HepG2 (cell line): Measurements from ENCODE around the gene PDLIM4. TPM values are rescaled to one million over a fixed set of nuclear protein-coding genes. Genes with fewer than 3 reads are reported as not detected.

ENCODE experiments used
- CENPBD1 ChIP-seq: sonication (generic); formaldehyde crosslinking; IDR thresholded peaks from 2 replicates; pipeline ENCODE4 v1.8.0; 2022; ENCODE audit warnings: missing genetic modification reagents, low read depth, mild to moderate bottlenecking, borderline replicate concordance
- GFI1 ChIP-seq: sonication (generic); formaldehyde crosslinking; IDR thresholded peaks from 2 replicates; pipeline ENCODE4 v1.5.0; 2020; ENCODE audit warnings: missing genetic modification reagents, mild to moderate bottlenecking, borderline replicate concordance
- GMEB1 ChIP-seq: sonication (generic); formaldehyde crosslinking; IDR thresholded peaks from 2 replicates; pipeline ENCODE4 v1.5.1; 2020; ENCODE audit warnings: missing genetic modification reagents, mild to moderate bottlenecking, borderline replicate concordance
- IRF9 ChIP-seq: sonication (generic); formaldehyde crosslinking; IDR thresholded peaks from 2 replicates; pipeline ENCODE4 v1.8.0; 2022; ENCODE audit warnings: missing genetic modification reagents, mild to moderate bottlenecking, borderline replicate concordance
- MAZ ChIP-seq, 2 experiments: sonication (generic) in 1 of 2; formaldehyde crosslinking in 1 of 2; IDR thresholded peaks; 2 replicates each; pipeline versions ENCODE4 v1.5.0 to v1.6.1; 2012 to 2020; ENCODE audit warnings: low read depth in 2 of 2, mild to moderate bottlenecking in 2 of 2, borderline replicate concordance in 1 of 2, improper control_type of control experiment in 1 of 2, low read length in 1 of 2, missing genetic modification reagents in 1 of 2, moderate library complexity in 1 of 2
- MED1 ChIP-seq: sonication (generic); formaldehyde crosslinking; IDR thresholded peaks from 2 replicates; pipeline ENCODE4 v1.4.0; 2020; ENCODE audit warnings: missing genetic modification reagents
- REL ChIP-seq: sonication (generic); formaldehyde crosslinking; conservative IDR thresholded peaks from 2 replicates; pipeline ENCODE4 v1.8.0; 2022; ENCODE audit warnings: mild to moderate bottlenecking, missing genetic modification reagents, moderate library complexity
- RXRA ChIP-seq: sonication (generic); formaldehyde crosslinking; IDR thresholded peaks from 2 replicates; pipeline ENCODE4 v1.5.1; 2020; ENCODE audit warnings: missing genetic modification reagents
- SKIL ChIP-seq: sonication (generic); formaldehyde crosslinking; IDR thresholded peaks from 2 replicates; pipeline ENCODE4 v1.8.0; 2022; ENCODE audit warnings: missing genetic modification reagents, mild to moderate bottlenecking, moderate library complexity, borderline replicate concordance
- ZBTB46 ChIP-seq: sonication (generic); formaldehyde crosslinking; IDR thresholded peaks from 2 replicates; pipeline ENCODE4 v1.4.0; 2020; ENCODE audit warnings: mild to moderate bottlenecking, missing genetic modification reagents, borderline replicate concordance
- ZNF629 ChIP-seq: sonication (generic); formaldehyde crosslinking; conservative IDR thresholded peaks from 2 replicates; pipeline ENCODE4 v1.5.0; 2020; ENCODE audit warnings: missing genetic modification reagents
- ZNF691 ChIP-seq: sonication (generic); formaldehyde crosslinking; IDR thresholded peaks from 2 replicates; pipeline ENCODE4 v1.4.0; 2020; ENCODE audit warnings: missing genetic modification reagents, low read depth, mild to moderate bottlenecking, borderline replicate concordance
- ZNF713 ChIP-seq: sonication (generic); formaldehyde crosslinking; IDR thresholded peaks from 2 replicates; pipeline ENCODE4 v1.4.0; 2020; ENCODE audit warnings: mild to moderate bottlenecking, missing genetic modification reagents
- ZNF773 ChIP-seq: sonication (generic); formaldehyde crosslinking; IDR thresholded peaks from 2 replicates; pipeline ENCODE4 v1.4.0; 2020; ENCODE audit warnings: missing genetic modification reagents, borderline replicate concordance
- ZNF780A ChIP-seq: sonication (generic); formaldehyde crosslinking; IDR thresholded peaks from 2 replicates; pipeline ENCODE4 v1.8.0; 2022; ENCODE audit warnings: mild to moderate bottlenecking, missing genetic modification reagents, moderate library complexity
- ZSCAN31 ChIP-seq: sonication (generic); formaldehyde crosslinking; IDR thresholded peaks from 2 replicates; pipeline ENCODE4 v1.5.0; 2020; ENCODE audit warnings: low read depth, mild to moderate bottlenecking, missing genetic modification reagents
- polyA plus RNA-seq, 8 experiments: library from polyadenylated mRNA; depleted of rRNA in 3 of 8; stranded (reverse) in 7 of 8; unstranded in 1 of 8; fragments of >200 nt; fragmentation: Illumina TruSeq in 4 of 8; extraction: Trizol in 4 of 8; gene quantifications; 2 replicates each; pipeline versions ENCODE4 v1.2.1 to v1.2.3, GENCODE V29; 2011 to 2016; ENCODE audit warnings: low read depth in 4 of 8, missing spikeins in 1 of 8, mixed read lengths in 1 of 8; ENCODE audit not compliant: insufficient read depth in 1 of 8
- total RNA-seq, 5 experiments: library from RNA; depleted of rRNA; stranded (reverse); fragments of >200 nt; fragmentation: Illumina TruSeq; extraction: Trizol; gene quantifications; 2 replicates each; pipeline ENCODE4 v1.2.3, GENCODE V29; 2016; ENCODE audit warnings: low read depth in 1 of 5

The PDLIM4 gene
- total and polyA plus RNA-seq, 2 of the 13 experiments (the other 11 are each of a cell fraction or from before 2014, with no cell fraction given), result 1.1 to 2.3 TPM

- TF ChIP-seq CENPBD1 (CRISPR knock-in tag) (no peak; the same call in 1 of the 2 replicates), MED1 (CRISPR knock-in tag) (peak; percentile 22; the same call in 1 of the 2 replicates), ZNF780A (CRISPR knock-in tag) (no peak), MAZ (IDR thresholded peaks at IDR 0.05; ENCODE audit: borderline replicate concordance, low read depth, low read length) (no peak), MAZ (CRISPR knock-in tag; IDR thresholded peaks at IDR 0.05; ENCODE audit: low read depth) (peak; percentile 63; the same call in 1 of the 2 replicates), GFI1 (peak; percentile 66; the same call in 1 of the 2 replicates), ZNF691 (peak; percentile 78; the same call in 1 of the 2 replicates), ZSCAN31 (peak; percentile 77; the same call in 1 of the 2 replicates), ZNF773 (0 out of 2 replicates have a peak, but pooled peaks have one; percentile 1), REL (CRISPR knock-in tag) (no peak), IRF9 (CRISPR knock-in tag) (peak; percentile 59; the same call in 1 of the 2 replicates), ZNF713 (CRISPR knock-in tag) (no peak), ZBTB46 (CRISPR knock-in tag) (peak; percentile 80; the same call in 1 of the 2 replicates), ZNF629 (CRISPR knock-in tag) (no peak), SKIL (CRISPR knock-in tag) (no peak), GMEB1 (CRISPR knock-in tag) (peak; percentile 81), RXRA (no peak)
Measured at GRCh38 chr5:132227485-132228240, 29.8 kb upstream of the PDLIM4 start, which contains the start of gene P4HA2 (continued).
